ENCODE results near the gene RHPN2.

Gene RHPN2

DNA sequence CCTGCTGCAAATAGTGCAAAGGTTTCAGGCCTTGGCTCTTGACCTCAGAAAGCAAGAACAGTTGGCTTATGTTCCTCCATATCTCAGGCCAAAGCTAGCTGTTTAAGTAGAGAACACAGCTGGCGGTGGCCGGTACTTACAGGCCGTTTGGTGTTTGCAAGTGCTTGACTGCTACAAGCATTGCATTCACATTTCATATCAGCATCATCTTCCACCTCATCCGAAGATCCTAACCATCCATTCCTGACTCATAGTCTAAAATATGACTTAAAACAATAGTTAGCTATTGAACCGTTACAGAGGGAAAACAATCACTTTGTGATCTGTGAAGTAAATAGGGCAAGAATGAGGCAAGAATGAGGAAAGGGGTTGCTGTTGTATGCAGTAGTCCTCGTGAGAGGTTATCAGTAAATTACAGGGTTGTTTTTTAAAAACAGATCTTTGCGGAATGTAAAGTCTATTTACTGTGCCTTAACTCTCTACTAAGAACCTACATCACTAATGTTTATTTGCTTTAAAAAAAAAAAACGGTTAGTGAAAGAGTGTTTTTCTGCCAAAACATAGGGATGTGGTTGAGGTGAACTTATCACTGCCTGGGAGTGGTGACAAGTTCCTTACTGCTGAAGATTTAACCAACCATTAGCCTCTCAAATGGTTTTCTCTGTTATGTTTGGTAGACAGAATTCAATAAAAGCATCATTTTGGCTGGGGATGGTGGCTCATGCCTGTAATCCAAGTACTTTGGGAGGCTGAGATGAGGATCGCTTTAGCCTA is 45.6 kb upstream of the RHPN2 start:
- TF ChIP-seq CREB1 (IDR thresholded peaks at IDR 0.05; ENCODE audit: low read depth), result no peak
- no peak for TF ChIP-seq TAF1 (IDR thresholded peaks at IDR 0.05; ENCODE audit: low read depth)
- TF ChIP-seq MAX (IDR thresholded peaks at IDR 0.05), result no peak
- TF ChIP-seq YY1 (IDR thresholded peaks at IDR 0.05; ENCODE audit: low read depth), result no peak
- no peak for TF ChIP-seq RAD21 (IDR thresholded peaks at IDR 0.05; ENCODE audit: low read depth)
- TF ChIP-seq, protein P1, sequence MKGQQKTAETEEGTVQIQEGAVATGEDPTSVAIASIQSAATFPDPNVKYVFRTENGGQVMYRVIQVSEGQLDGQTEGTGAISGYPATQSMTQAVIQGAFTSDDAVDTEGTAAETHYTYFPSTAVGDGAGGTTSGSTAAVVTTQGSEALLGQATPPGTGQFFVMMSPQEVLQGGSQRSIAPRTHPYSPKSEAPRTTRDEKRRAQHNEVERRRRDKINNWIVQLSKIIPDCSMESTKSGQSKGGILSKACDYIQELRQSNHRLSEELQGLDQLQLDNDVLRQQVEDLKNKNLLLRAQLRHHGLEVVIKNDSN (IDR thresholded peaks at IDR 0.05), result no peak
- TF ChIP-seq EGR1 (IDR thresholded peaks at IDR 0.05), result no peak
- TF ChIP-seq FOXM1 (IDR thresholded peaks at IDR 0.05; ENCODE audit: borderline replicate concordance, low read depth), result no peak
- TF ChIP-seq CEBPB (IDR thresholded peaks at IDR 0.05), result no peak
- TF ChIP-seq EP300 (IDR thresholded peaks at IDR 0.05; ENCODE audit: borderline replicate concordance), result no peak
- TF ChIP-seq, protein P2, sequence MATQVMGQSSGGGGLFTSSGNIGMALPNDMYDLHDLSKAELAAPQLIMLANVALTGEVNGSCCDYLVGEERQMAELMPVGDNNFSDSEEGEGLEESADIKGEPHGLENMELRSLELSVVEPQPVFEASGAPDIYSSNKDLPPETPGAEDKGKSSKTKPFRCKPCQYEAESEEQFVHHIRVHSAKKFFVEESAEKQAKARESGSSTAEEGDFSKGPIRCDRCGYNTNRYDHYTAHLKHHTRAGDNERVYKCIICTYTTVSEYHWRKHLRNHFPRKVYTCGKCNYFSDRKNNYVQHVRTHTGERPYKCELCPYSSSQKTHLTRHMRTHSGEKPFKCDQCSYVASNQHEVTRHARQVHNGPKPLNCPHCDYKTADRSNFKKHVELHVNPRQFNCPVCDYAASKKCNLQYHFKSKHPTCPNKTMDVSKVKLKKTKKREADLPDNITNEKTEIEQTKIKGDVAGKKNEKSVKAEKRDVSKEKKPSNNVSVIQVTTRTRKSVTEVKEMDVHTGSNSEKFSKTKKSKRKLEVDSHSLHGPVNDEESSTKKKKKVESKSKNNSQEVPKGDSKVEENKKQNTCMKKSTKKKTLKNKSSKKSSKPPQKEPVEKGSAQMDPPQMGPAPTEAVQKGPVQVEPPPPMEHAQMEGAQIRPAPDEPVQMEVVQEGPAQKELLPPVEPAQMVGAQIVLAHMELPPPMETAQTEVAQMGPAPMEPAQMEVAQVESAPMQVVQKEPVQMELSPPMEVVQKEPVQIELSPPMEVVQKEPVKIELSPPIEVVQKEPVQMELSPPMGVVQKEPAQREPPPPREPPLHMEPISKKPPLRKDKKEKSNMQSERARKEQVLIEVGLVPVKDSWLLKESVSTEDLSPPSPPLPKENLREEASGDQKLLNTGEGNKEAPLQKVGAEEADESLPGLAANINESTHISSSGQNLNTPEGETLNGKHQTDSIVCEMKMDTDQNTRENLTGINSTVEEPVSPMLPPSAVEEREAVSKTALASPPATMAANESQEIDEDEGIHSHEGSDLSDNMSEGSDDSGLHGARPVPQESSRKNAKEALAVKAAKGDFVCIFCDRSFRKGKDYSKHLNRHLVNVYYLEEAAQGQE (IDR thresholded peaks at IDR 0.05; ENCODE audit: low read depth), result no peak
- TF ChIP-seq ZBTB7A (IDR thresholded peaks at IDR 0.05; ENCODE audit: low read depth), result no peak
- TF ChIP-seq NFIC (IDR thresholded peaks at IDR 0.05), result no peak

DNA sequence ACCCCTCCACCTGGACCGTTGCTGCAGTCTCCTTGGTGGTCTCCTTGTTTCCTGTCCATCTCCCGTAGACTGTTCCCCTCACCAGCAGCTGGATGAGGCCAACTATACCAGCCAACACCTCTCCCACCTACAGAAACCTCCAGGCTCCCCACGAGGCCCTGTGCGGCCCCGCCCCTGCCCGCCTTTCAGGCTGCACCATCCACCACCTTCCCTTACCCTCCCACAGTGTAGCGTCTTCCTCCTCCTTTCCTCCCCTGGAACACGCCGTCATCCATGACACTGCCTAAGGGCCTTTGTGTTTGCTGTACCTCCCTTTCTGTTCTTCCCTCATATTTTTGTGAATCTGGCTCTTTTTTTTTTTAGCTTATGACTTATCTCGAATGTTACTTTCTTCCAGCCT is 43.5 kb upstream of the RHPN2 start:
- no peak for TF ChIP-seq CREB1 (IDR thresholded peaks at IDR 0.05; ENCODE audit: low read depth)
- TF ChIP-seq YY1 (IDR thresholded peaks at IDR 0.05; ENCODE audit: low read depth), result no peak
- TF ChIP-seq ZBTB7A (IDR thresholded peaks at IDR 0.05; ENCODE audit: low read depth), result no peak
- no peak for TF ChIP-seq MAX (IDR thresholded peaks at IDR 0.05)
- TF ChIP-seq EGR1 (IDR thresholded peaks at IDR 0.05), result no peak
- no peak for TF ChIP-seq RAD21 (IDR thresholded peaks at IDR 0.05; ENCODE audit: low read depth)
- no peak for TF ChIP-seq TCF12 (IDR thresholded peaks at IDR 0.05; ENCODE audit: low read depth)
- no peak for TF ChIP-seq CEBPB (IDR thresholded peaks at IDR 0.05)
- TF ChIP-seq TEAD4 (IDR thresholded peaks at IDR 0.05), result no peak
- TF ChIP-seq TAF1 (IDR thresholded peaks at IDR 0.05; ENCODE audit: low read depth), result no peak
- TF ChIP-seq NFIC (IDR thresholded peaks at IDR 0.05), result no peak
- TF ChIP-seq, protein P1 (IDR thresholded peaks at IDR 0.05), result no peak
- TF ChIP-seq, protein P2 (IDR thresholded peaks at IDR 0.05; ENCODE audit: low read depth), result no peak
- TF ChIP-seq EP300 (IDR thresholded peaks at IDR 0.05; ENCODE audit: borderline replicate concordance), result no peak

- TF ChIP-seq YY1 (IDR thresholded peaks at IDR 0.05; ENCODE audit: low read depth) (no peak), FOXM1 (IDR thresholded peaks at IDR 0.05; ENCODE audit: borderline replicate concordance, low read depth) (no peak), ZBTB7A (IDR thresholded peaks at IDR 0.05; ENCODE audit: low read depth) (no peak), MAX (IDR thresholded peaks at IDR 0.05) (no peak), NFIC (IDR thresholded peaks at IDR 0.05) (no peak), TCF12 (IDR thresholded peaks at IDR 0.05; ENCODE audit: low read depth) (no peak), RAD21 (IDR thresholded peaks at IDR 0.05; ENCODE audit: low read depth) (no peak)
- TF ChIP-seq, protein P2 (IDR thresholded peaks at IDR 0.05; ENCODE audit: low read depth), result no peak
- TF ChIP-seq, protein P1 (IDR thresholded peaks at IDR 0.05), result no peak
Observed at GRCh38 chr19:33102893-33103292, 38.2 kb upstream of the RHPN2 start.
